Measurements from ENCODE around the gene ALPP. TPM values are rescaled to one million over a fixed set of nuclear protein-coding genes. Genes with fewer than 3 reads are reported as not detected.
"Not testable (repeated sequence)": the region's sequence is repeated elsewhere in the genome, so short reads cannot be mapped to it uniquely, and the experiment has no call there.

The ALPP gene
- total and polyA plus RNA-seq, 3 donors from 2014 or later, result 0.25 to 0.87 TPM; not detected in 1

DNA sequence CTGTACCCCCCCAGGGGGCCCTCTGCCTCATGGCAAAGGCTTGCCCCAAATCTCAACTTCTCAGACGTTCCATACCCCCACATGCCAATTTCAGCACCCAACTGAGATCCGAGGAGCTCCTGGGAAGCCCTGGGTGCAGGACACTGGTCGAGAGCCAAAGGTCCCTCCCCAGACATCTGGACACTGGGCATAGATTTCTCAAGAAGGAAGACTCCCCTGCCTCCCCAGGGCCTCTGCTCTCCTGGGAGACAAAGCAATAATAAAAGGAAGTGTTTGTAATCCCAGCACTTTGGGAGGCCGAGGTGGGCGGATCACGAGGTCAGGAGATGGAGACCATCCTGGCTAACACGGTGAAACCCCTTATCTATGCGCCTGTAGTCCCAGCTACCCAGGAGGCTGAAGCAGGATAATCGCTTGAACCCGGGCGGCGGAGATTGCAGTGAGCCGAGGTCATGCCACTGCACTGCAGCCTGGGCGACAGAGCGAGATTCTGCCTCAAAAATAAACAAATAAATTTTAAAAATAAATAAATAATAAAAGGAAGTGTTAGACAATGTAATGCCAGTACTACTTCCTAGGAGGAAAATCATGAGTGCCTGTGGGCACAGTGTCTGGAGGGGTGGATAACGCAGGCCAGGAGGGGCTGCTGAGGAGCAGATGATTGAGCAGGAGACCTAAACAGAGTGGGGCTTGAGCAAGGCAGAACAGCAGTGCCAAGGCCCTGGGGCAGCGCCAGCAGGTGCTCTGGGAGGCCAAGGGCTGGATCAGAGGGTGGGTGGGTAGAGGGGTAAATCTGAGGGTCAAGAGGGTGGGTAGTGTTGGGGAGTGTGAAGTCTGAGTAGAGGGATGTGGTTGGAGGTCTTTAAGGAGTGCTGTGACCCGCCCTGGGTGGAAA is 4.0 kb downstream of the ALPP start:
- Histone ChIP-seq H3K4me1 (peaks cover 7% of the 10 kb centered on the region), H3K27ac (no peak overlapping the region), H3K27me3 (no peaks in the 10 kb centered on the region), H3K4me3 (no peak overlapping the region), H3K36me3 (ENCODE audit: low read depth, missing control alignments) (no peaks in the 10 kb centered on the region), H3K9me3 (no peaks in the 10 kb centered on the region)
- WGBS, 2 donors, result 61 to 64% methylated on average over 18 of the region's 18 CpGs
- no peak for DNase-seq
- intact Hi-C loops (cut with DNase I; ENCODE audit: low total_unique reads), result no loop called here
- no peak for TF ChIP-seq POLR2A (IDR thresholded peaks at IDR 0.05)
- TF ChIP-seq, protein P1, sequence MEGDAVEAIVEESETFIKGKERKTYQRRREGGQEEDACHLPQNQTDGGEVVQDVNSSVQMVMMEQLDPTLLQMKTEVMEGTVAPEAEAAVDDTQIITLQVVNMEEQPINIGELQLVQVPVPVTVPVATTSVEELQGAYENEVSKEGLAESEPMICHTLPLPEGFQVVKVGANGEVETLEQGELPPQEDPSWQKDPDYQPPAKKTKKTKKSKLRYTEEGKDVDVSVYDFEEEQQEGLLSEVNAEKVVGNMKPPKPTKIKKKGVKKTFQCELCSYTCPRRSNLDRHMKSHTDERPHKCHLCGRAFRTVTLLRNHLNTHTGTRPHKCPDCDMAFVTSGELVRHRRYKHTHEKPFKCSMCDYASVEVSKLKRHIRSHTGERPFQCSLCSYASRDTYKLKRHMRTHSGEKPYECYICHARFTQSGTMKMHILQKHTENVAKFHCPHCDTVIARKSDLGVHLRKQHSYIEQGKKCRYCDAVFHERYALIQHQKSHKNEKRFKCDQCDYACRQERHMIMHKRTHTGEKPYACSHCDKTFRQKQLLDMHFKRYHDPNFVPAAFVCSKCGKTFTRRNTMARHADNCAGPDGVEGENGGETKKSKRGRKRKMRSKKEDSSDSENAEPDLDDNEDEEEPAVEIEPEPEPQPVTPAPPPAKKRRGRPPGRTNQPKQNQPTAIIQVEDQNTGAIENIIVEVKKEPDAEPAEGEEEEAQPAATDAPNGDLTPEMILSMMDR (IDR thresholded peaks at IDR 0.05), result no peak

DNA sequence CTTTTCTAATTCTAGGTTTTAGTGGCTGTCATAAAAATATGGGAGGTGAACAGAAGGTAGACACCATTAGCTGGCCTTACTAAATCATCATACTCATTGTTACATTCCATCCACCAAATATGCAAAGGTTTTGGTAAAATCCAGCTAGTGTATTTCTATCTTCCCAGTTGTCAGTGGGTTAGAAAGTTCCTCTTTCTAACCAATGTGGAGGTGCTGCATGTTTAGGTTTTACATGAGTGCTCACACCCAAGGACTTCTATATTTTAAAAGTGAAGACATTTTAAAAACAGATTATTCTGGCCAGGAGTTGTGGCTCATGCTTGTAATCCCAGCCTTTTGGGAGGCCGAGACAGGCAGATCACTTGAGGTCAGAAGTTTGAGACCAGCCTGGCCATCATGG is 5.9 kb downstream of the ALPP start:
- peaks cover 7% of the 10 kb centered on the region for H3K4me1 ChIP-seq
- no peak for DNase-seq
- no peak overlapping the region for H3K4me3 ChIP-seq
- H3K36me3 ChIP-seq (ENCODE audit: low read depth, missing control alignments), result no peaks in the 10 kb centered on the region
- TF ChIP-seq, protein P1 (IDR thresholded peaks at IDR 0.05), result no peak
- no peak for TF ChIP-seq POLR2A (IDR thresholded peaks at IDR 0.05)
- H3K27ac ChIP-seq, result no peak overlapping the region
- intact Hi-C loops (cut with DNase I; ENCODE audit: low total_unique reads), result no loop called here
- H3K27me3 ChIP-seq, result no peaks in the 10 kb centered on the region
- H3K9me3 ChIP-seq, result no peaks in the 10 kb centered on the region
- 86 to 95% methylated on average over 1 of the region's 1 CpG for WGBS, 2 donors

DNA sequence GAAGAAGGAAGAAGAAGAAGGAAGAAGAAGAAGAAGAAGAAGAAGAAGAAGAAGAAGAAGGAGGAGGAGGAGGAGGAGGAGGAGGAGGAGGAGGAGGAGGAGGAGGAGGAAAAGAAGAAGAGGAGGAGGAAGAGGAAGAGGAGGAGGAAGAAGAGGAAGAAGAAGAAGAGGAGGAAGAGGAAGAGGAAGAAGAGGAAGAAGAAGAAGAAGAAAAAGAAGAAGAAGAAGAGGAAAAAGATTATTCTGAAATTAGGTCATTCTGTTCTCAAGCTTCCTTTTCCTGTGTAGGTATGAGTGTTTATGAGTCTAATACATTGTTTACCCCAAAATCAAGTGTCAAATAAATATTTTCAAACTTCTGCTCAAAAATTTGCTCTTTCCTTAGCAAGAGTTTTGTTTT is 6.5 kb downstream of the ALPP start:
- H3K27me3 ChIP-seq; H3K27ac ChIP-seq; H3K4me3 ChIP-seq; H3K9me3 ChIP-seq; H3K4me1 ChIP-seq; intact Hi-C loops (cut with DNase I; ENCODE audit: low total_unique reads); DNase-seq; H3K36me3 ChIP-seq (ENCODE audit: low read depth, missing control alignments): not testable (repeated sequence)

DNA sequence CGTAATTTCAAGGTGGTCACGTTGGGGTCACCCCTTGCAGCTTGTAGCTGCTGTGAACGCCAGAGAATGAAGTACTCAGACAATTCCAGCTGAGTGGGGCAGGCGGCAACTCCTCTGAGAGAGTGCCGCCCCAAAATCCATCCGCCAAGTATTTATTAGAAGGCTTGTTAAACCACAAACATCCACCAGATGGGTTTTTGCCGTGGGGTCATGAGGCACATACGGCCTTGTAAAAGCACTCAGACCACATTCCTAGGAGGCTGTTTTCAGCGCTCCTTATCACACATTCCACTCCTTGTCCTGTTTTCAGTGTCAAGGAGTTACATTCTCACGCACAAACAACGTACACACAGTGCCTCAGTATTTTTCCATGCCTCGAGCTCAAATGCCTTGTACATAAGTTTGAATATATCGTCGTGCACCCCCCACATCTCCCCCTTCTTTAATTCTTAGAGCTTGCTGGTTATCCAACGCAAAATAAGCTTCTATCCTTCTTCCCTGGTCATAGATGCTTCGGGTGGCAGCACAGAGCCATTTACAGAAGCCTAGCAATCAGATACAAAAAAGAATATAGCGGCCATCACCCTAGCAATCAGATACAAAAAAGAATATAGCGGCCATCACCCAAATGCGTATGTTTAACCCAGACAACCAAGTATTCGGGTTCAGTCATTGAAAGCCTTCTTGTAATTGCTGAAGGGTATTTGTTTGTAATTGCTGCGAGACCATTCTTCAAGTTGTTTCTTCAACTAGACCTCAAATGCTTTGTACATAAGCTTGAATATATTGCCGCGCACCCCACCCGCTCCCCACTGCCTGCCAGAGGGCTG is 7.3 kb downstream of the ALPP start:
- no peaks in the 10 kb centered on the region for H3K36me3 ChIP-seq (ENCODE audit: low read depth, missing control alignments)
- no peak for TF ChIP-seq POLR2A (IDR thresholded peaks at IDR 0.05)
- TF ChIP-seq, protein P1 (IDR thresholded peaks at IDR 0.05), result no peak
- intact Hi-C loops (cut with DNase I; ENCODE audit: low total_unique reads), result no loop called here
- H3K9me3 ChIP-seq, result no peaks in the 10 kb centered on the region
- WGBS, 2 donors, result 6 to 12% methylated on average over 24 of the region's 24 CpGs
- peak overlapping the region in 1 of 2 donors; percentile 38 for H3K4me3 ChIP-seq
- DNase-seq, result peak; percentile 56
- no peak overlapping the region for H3K27ac ChIP-seq
- H3K4me1 ChIP-seq, result peaks cover 7% of the 10 kb centered on the region
- H3K27me3 ChIP-seq, result no peaks in the 10 kb centered on the region

DNA sequence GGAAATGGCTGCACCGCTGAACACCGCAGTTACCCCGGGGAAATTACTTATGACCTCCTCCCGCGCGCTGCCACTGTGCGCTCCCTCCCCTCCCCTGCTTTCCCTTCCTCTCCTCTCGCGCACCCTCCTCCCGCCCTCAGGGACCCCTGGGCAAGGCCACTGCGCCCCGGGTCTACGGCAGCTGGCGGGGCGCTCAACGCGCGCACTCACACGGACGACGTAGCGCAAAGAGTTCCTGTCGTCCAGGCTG is 7.9 kb downstream of the ALPP start:
- no peaks in the 10 kb centered on the region for H3K36me3 ChIP-seq (ENCODE audit: low read depth, missing control alignments)
- DNase-seq, result no peak
- no peaks in the 10 kb centered on the region for H3K27me3 ChIP-seq
- 4 to 13% methylated on average over 16 to 23 of the region's 23 CpGs for WGBS, 2 donors
- peaks cover 7% of the 10 kb centered on the region for H3K4me1 ChIP-seq
- TF ChIP-seq, protein P1 (IDR thresholded peaks at IDR 0.05), result no peak
- TF ChIP-seq POLR2A (IDR thresholded peaks at IDR 0.05), result no peak
- no peak overlapping the region for H3K27ac ChIP-seq
- no peaks in the 10 kb centered on the region for H3K9me3 ChIP-seq
- peak overlapping the region; percentile 0 to 38 for H3K4me3 ChIP-seq
- intact Hi-C loops (cut with DNase I; ENCODE audit: low total_unique reads), result no loop called here

Data from testis (tissue), 3 donors.